MCF 10A (cell line): ENCODE data around the gene TTC33. TPM values are rescaled to one million over a fixed set of nuclear protein-coding genes. Genes with fewer than 3 reads are reported as not detected.

Experiments used
- BruUV-seq: library from RNA; stranded (reverse); fragments of 400-500 nt; replicated peaks from 2 replicates; lab custom pipeline; 2021; lab: Mats Ljungman, UMichigan
- CTCF ChIA-PET: fragments of 300-600 bp; sonication (Branson Sonifier 250); formaldehyde crosslinking; extraction: SDS; loops from one replicate; lab custom pipeline; 2021; ENCODE audit warnings: antibody characterized with exemption, inconsistent platforms; lab: Yijun Ruan, JAX
- POLR2A ChIA-PET: fragments of 300-600, 350-650 bp; sonication (Branson Sonifier 250); formaldehyde crosslinking; extraction: SDS; loops from one replicate; lab custom pipeline; 2020; ENCODE audit warnings: antibody characterized with exemption, inconsistent platforms; lab: Yijun Ruan, JAX
- DNase-seq: peaks from one replicate; pipeline ENCODE4 v3.0.0-alpha.2; 2018; ENCODE audit not compliant: unreplicated experiment
- H3K27ac Mint-ChIP-seq: one replicate; pipeline ENCODE4 v1.8.0; 2022; ENCODE audit warnings: mild to moderate bottlenecking, low read depth, mixed read lengths; ENCODE audit not compliant: unreplicated experiment
- H3K27me3 Mint-ChIP-seq: one replicate; pipeline ENCODE4 v1.8.0; 2022; ENCODE audit warnings: mixed read lengths; ENCODE audit not compliant: insufficient read depth, unreplicated experiment
- H3K36me3 Mint-ChIP-seq: one replicate; pipeline ENCODE4 v1.8.0; 2022; ENCODE audit warnings: mild to moderate bottlenecking, moderate library complexity, mixed read lengths; ENCODE audit not compliant: insufficient read depth, unreplicated experiment
- H3K4me1 Mint-ChIP-seq: one replicate; pipeline ENCODE4 v1.8.0; 2022; ENCODE audit warnings: mixed read lengths; ENCODE audit not compliant: insufficient read depth, unreplicated experiment
- H3K4me3 Mint-ChIP-seq: one replicate; pipeline ENCODE4 v1.8.0; 2022; ENCODE audit warnings: mild to moderate bottlenecking, moderate library complexity, mixed read lengths; ENCODE audit not compliant: unreplicated experiment
- H3K9me3 Mint-ChIP-seq: one replicate; pipeline ENCODE4 v1.8.0; 2022; ENCODE audit warnings: mixed read lengths; ENCODE audit not compliant: unreplicated experiment
- intact Hi-C: fragments of 100-400 bp; cut with micrococcal nuclease; formaldehyde crosslinking; loops from 2 replicates; pipeline ENCODE4 v1.14.1; 2022
- total RNA-seq: library from RNA; stranded (reverse); gene quantifications from 2 replicates; pipeline ENCODE4 v1.2.3, GENCODE V29; 2022
- TF ChIP-seq, protein P1 (sequence below): fragments of 200-600 bp; IDR thresholded peaks from one replicate; pipeline ENCODE4 v1.8.0; 2022; ENCODE audit warnings: antibody characterized with exemption, mild to moderate bottlenecking; ENCODE audit not compliant: unreplicated experiment

Gene TTC33
- total RNA-seq, 1 experiment from 2014 or later: 13.3 TPM

DNA sequence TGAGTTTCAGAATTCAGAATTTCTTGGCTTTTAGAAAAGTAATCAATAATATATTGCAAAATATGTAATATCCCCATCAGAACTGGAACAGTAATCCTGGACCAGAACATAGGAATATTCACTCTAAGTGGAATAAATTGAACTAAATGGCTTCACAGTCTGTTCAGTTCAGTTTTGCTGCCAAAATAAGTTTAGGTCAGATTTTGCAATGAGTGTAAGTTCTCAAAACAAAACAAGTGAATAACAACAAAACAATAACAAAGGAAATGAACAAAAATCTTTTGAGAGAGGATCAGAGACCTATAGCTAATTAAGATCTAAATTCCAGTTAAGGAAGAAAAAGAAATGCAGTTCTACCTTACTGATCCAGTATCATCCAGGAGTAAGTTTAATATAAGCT, 66.8 kb downstream of the TTC33 start:
- H3K9me3 Mint-ChIP-seq: no peaks in the 10 kb centered on the region
- no peak overlapping the region for H3K4me3 Mint-ChIP-seq
- TF ChIP-seq, protein P1, sequence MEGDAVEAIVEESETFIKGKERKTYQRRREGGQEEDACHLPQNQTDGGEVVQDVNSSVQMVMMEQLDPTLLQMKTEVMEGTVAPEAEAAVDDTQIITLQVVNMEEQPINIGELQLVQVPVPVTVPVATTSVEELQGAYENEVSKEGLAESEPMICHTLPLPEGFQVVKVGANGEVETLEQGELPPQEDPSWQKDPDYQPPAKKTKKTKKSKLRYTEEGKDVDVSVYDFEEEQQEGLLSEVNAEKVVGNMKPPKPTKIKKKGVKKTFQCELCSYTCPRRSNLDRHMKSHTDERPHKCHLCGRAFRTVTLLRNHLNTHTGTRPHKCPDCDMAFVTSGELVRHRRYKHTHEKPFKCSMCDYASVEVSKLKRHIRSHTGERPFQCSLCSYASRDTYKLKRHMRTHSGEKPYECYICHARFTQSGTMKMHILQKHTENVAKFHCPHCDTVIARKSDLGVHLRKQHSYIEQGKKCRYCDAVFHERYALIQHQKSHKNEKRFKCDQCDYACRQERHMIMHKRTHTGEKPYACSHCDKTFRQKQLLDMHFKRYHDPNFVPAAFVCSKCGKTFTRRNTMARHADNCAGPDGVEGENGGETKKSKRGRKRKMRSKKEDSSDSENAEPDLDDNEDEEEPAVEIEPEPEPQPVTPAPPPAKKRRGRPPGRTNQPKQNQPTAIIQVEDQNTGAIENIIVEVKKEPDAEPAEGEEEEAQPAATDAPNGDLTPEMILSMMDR: no peak
- H3K27ac Mint-ChIP-seq: no peak overlapping the region
- ChIA-PET CTCF (interaction anchor here (0.6 to 6.3 kb wide), 21 partner anchors 9 to 1108 kb away, joined by 3 to 81 read pairs (median 3); partner anchors contain the start of gene PTGER4), POLR2A (interaction anchor here (0.6 to 1.3 kb wide), 5 partner anchors 11 to 973 kb away, joined by 3 to 4 read pairs (median 4); no protein-coding TSS in a partner anchor)
- peaks cover 37% of the 10 kb centered on the region for H3K4me1 Mint-ChIP-seq
- BruUV-seq: TSS peak; percentile 71
- intact Hi-C loops: loop anchor here (1.0 to 10.0 kb wide), 12 partner anchors 47 to 1111 kb away; no protein-coding TSS in a partner anchor
- no peak for DNase-seq
- peaks cover 9% of the 10 kb centered on the region for H3K36me3 Mint-ChIP-seq
- H3K27me3 Mint-ChIP-seq: no peaks in the 10 kb centered on the region

DNA sequence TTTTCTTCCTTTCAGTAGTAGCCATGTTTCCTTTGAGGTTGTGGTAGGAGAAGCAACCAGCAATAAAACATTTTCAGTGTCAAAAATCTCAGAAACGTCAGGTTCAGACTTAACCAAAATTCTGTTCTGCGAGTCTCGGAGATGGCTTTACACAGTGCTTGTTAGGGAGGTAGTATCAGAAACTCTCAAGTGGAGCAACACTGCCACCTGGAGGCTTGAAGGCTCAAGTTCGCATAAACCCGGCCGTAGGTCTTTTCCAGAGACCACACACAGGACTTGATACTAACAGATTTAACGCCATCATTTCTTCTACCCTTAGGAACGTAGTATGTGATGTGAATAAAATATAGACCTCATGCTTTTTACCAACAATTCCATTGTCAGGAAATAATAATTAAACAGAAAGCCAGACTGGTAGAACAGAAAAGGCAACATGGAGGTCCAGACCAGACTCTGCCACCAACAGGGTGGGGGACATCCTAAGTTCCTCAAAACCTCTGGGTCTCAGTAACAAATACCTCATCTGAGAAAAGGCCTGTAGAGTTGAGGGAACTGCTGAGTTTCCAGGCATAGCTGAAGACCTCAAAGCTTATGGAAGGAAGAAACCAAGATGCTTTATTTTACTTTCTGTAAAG, 67.5 kb downstream of the TTC33 start:
- TF ChIP-seq, protein P1: peak; percentile 77
- Mint-ChIP-seq H3K36me3 (peaks cover 9% of the 10 kb centered on the region), H3K27ac (no peak overlapping the region), H3K9me3 (no peaks in the 10 kb centered on the region), H3K27me3 (no peaks in the 10 kb centered on the region), H3K4me1 (peaks cover 43% of the 10 kb centered on the region), H3K4me3 (no peak overlapping the region)
- DNase-seq: peak; percentile 90
- BruUV-seq: no TSS peak
- intact Hi-C loops: loop anchor here (1.0 to 10.0 kb wide), 11 partner anchors 181 to 1110 kb away; no protein-coding TSS in a partner anchor
- ChIA-PET POLR2A (interaction anchor here (1.1 to 1.2 kb wide), 2 partner anchors 99 to 972 kb away, joined by 3 to 4 read pairs; no protein-coding TSS in a partner anchor), CTCF (interaction anchor here (0.6 to 6.3 kb wide), 16 partner anchors 8 to 1108 kb away, joined by 3 to 81 read pairs (median 3); partner anchors contain the start of gene PTGER4)

DNA sequence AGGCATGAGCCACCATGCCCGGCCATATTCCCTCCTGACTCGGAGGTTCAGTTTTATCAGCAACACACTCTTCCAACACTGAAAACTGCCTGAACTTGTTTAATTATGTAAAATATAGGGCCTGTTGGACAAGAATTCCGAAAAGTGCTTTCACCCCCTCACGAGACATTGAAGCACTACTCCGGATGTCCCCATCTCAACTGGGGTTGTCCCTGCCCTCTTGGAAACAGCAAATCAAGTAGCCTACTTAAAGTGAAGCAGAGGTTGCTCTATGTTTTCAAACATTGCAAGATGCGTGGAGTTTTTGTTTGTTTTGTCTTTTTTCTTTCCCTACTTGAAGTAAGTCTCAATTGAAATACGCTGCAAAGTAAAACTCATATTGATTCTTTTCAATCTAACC, 68.4 kb downstream of the TTC33 start:
- Mint-ChIP-seq H3K36me3 (peaks cover 9% of the 10 kb centered on the region), H3K4me3 (no peak overlapping the region), H3K27me3 (no peaks in the 10 kb centered on the region), H3K9me3 (no peaks in the 10 kb centered on the region), H3K27ac (no peak overlapping the region), H3K4me1 (peaks cover 52% of the 10 kb centered on the region)
- intact Hi-C loops: loop anchor here (5.0 to 10.0 kb wide), 4 partner anchors 463 to 1085 kb away; no protein-coding TSS in a partner anchor
- CTCF ChIA-PET: interaction anchor here (0.7 to 6.4 kb wide), 4 partner anchors 739 to 1144 kb away, joined by 3 to 63 read pairs (median 20); no protein-coding TSS in a partner anchor
- TF ChIP-seq, protein P1: no peak
- POLR2A ChIA-PET: no interaction called here
- DNase-seq: no peak
- BruUV-seq: no TSS peak

DNA sequence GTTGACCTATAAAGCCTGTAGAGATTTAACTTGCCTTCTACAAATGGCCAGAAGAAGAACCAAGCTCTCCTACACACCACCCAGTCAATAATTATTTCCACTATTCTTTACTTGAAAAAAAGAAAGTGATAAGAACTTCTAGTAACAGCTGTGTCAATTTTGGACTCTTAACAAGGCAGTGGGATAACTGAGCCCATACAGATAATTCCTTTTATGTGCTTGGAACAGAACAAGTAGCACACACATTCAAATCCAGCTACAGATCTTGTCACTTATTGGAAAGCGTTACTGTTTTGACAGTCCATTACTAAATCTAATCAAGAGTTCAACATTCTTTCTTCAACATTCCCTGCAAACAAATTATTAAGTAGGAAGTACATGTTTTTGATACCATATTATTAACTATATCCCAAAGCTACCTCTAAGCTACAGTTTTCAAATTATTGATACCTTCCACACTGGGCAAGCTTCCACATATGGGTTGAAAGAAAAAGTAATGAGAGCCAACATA, 69.7 kb downstream of the TTC33 start:
- no peak for DNase-seq
- no peak overlapping the region for H3K27ac Mint-ChIP-seq
- peaks cover 58% of the 10 kb centered on the region for H3K4me1 Mint-ChIP-seq
- ChIA-PET POLR2A (interaction anchor here (0.8 to 1.3 kb wide), 2 partner anchors 734 to 972 kb away, joined by 3 read pairs; no protein-coding TSS in a partner anchor), CTCF (interaction anchor here (0.6 to 6.4 kb wide), 11 partner anchors 49 to 1097 kb away, joined by 3 to 63 read pairs (median 4); no protein-coding TSS in a partner anchor)
- H3K9me3 Mint-ChIP-seq: no peaks in the 10 kb centered on the region
- TF ChIP-seq, protein P1: no peak
- intact Hi-C loops: loop anchor here (5.0 to 10.0 kb wide), 4 partner anchors 461 to 1084 kb away; no protein-coding TSS in a partner anchor
- no peak overlapping the region for H3K4me3 Mint-ChIP-seq
- no TSS peak for BruUV-seq
- no peaks in the 10 kb centered on the region for H3K27me3 Mint-ChIP-seq
- peaks cover 14% of the 10 kb centered on the region for H3K36me3 Mint-ChIP-seq
